Osteoblast (primary cell): ENCODE data around the gene GPR37L1. TPM values are rescaled to one million over a fixed set of nuclear protein-coding genes. Genes with fewer than 3 reads are reported as not detected.

ENCODE experiments used
- DNase-seq: peaks from one replicate; pipeline ENCODE4 v3.0.0; 2011; ENCODE audit warnings: low spot score, mixed read lengths; ENCODE audit not compliant: insufficient read length; ENCODE audit errors: missing footprints
- H2AFZ ChIP-seq: 2 replicates; pipeline ENCODE4 v1.6.0; 2011; ENCODE audit warnings: mild to moderate bottlenecking, low read length
- H3K27ac ChIP-seq: 2 replicates; pipeline ENCODE4 v1.5.1; 2011; ENCODE audit warnings: mild to moderate bottlenecking, low read depth, low read length, moderate library complexity
- H3K27me3 ChIP-seq: 2 replicates; pipeline ENCODE4 v1.6.0; 2012; ENCODE audit warnings: mild to moderate bottlenecking, control low read depth, inconsistent platforms, low read length, moderate library complexity; ENCODE audit not compliant: insufficient read depth
- H3K36me3 ChIP-seq: 2 replicates; pipeline ENCODE4 v1.5.1; 2011; ENCODE audit warnings: mild to moderate bottlenecking, low read length, control low read depth, moderate library complexity; ENCODE audit not compliant: insufficient read depth
- H3K4me1 ChIP-seq: 2 replicates; pipeline ENCODE4 v1.5.1; 2011; ENCODE audit warnings: mild to moderate bottlenecking, low read length, control low read depth, moderate library complexity; ENCODE audit not compliant: insufficient read depth
- H3K4me2 ChIP-seq: 2 replicates; pipeline ENCODE4 v1.6.0; 2011; ENCODE audit warnings: mild to moderate bottlenecking, low read length; ENCODE audit not compliant: insufficient read depth
- H3K4me3 ChIP-seq: fragments of 200-600 bp; sonication (generic); 3 replicates; pipeline ENCODE4 v1.5.1; 2012; ENCODE audit warnings: mild to moderate bottlenecking, low read length, inconsistent platforms; ENCODE audit not compliant: insufficient read depth
- H3K79me2 ChIP-seq: 2 replicates; pipeline ENCODE4 v1.6.0; 2012; ENCODE audit warnings: mild to moderate bottlenecking, low read length, control low read depth, inconsistent platforms; ENCODE audit not compliant: insufficient read depth
- H3K9me3 ChIP-seq: 2 replicates; pipeline ENCODE4 v1.5.1; 2011; ENCODE audit warnings: low read depth, low read length, control low read depth
- H4K20me1 ChIP-seq: 2 replicates; pipeline ENCODE4 v1.6.0; 2012; ENCODE audit warnings: mild to moderate bottlenecking, low read length, control low read depth; ENCODE audit not compliant: insufficient read depth
- CTCF ChIP-seq: IDR thresholded peaks from 2 replicates; pipeline ENCODE4 v1.5.1; 2011; ENCODE audit warnings: mild to moderate bottlenecking, low read depth, low read length, moderate library complexity; ENCODE audit errors: extremely low read depth
- total RNA-seq: library from RNA; depleted of rRNA; stranded (reverse); fragments of >200 nt; gene quantifications from 2 replicates; pipeline ENCODE4 v1.2.3, GENCODE V29; 2012

GPR37L1 gene
- total RNA-seq, 1 donor, result not detected

- Histone ChIP-seq H3K9me3 (no peaks in the 10 kb centered on the region), H3K4me1 (peaks cover 10% of the 10 kb centered on the region), H3K27me3 (peaks cover 2% of the 10 kb centered on the region), H3K27ac (no peak overlapping the region), H3K4me3 (no peak overlapping the region), H3K36me3 (no peaks in the 10 kb centered on the region), H3K4me2 (no peak overlapping the region), H2AFZ (no peak overlapping the region), H3K79me2 (no peaks in the 10 kb centered on the region), H4K20me1 (no peaks in the 10 kb centered on the region)
- TF ChIP-seq CTCF, result no peak
- no peak for DNase-seq
Measured at GRCh38 chr1:202157945-202158344, 35.2 kb downstream of the GPR37L1 start.

GRCh38 chr1:202158810-202159533 lies 36.3 kb downstream of the GPR37L1 start:
- no peaks in the 10 kb centered on the region for H3K36me3 ChIP-seq
- H3K27me3 ChIP-seq, result no peaks in the 10 kb centered on the region
- no peak overlapping the region for H2AFZ ChIP-seq
- no peaks in the 10 kb centered on the region for H3K9me3 ChIP-seq
- DNase-seq, result no peak
- H3K4me2 ChIP-seq, result no peak overlapping the region
- H3K79me2 ChIP-seq, result no peaks in the 10 kb centered on the region
- no peaks in the 10 kb centered on the region for H4K20me1 ChIP-seq
- TF ChIP-seq CTCF, result no peak
- H3K27ac ChIP-seq, result no peak overlapping the region
- no peak overlapping the region for H3K4me3 ChIP-seq
- peaks cover 10% of the 10 kb centered on the region for H3K4me1 ChIP-seq

- Histone ChIP-seq H4K20me1 (no peaks in the 10 kb centered on the region), H3K4me3 (no peak overlapping the region), H3K4me1 (peaks cover 7% of the 10 kb centered on the region), H3K36me3 (no peaks in the 10 kb centered on the region), H3K79me2 (no peaks in the 10 kb centered on the region), H3K27me3 (no peaks in the 10 kb centered on the region), H3K27ac (no peak overlapping the region), H3K4me2 (no peak overlapping the region), H2AFZ (no peak overlapping the region), H3K9me3 (no peaks in the 10 kb centered on the region)
- no peak for TF ChIP-seq CTCF
- DNase-seq, result no peak
Measured at GRCh38 chr1:202159534-202160371, 37.0 kb downstream of the GPR37L1 start.

- Histone ChIP-seq H3K4me1 (no peaks in the 10 kb centered on the region), H3K27ac (no peak within 1 kb of the TSS), H3K9me3 (no peaks in the 10 kb centered on the region), H3K4me2 (no peak within 1 kb of the TSS), H2AFZ (no peak within 1 kb of the TSS), H4K20me1 (no peaks in the 10 kb centered on the region), H3K36me3 (no peaks in the 10 kb centered on the region), H3K79me2 (no peaks in the 10 kb centered on the region), H3K27me3 (no peaks in the 10 kb centered on the region), H3K4me3 (no peak within 1 kb of the TSS)
- no peak for TF ChIP-seq CTCF
- peak; percentile 81 for DNase-seq
Measured at GRCh38 chr1:202160377-202160940, 37.7 kb downstream of the GPR37L1 start, which contains the start of gene PTPN7. TSS of gene PTPN7 (minus strand) at chr1:202160602. CDS start at chr1:202159402, 1,200 bp downstream.
